NCI-H2196 (cell line): ENCODE data around the gene CSNK2A1.
A peak's percentile ranks its signal among the peaks of the same experiment; 100 is the strongest.

Source experiments
- DNase-seq: peaks from one replicate; lab custom pipeline; 2025; ENCODE audit not compliant: unreplicated experiment; lab: John Stamatoyannopoulos, UW

CSNK2A1 gene

DNA sequence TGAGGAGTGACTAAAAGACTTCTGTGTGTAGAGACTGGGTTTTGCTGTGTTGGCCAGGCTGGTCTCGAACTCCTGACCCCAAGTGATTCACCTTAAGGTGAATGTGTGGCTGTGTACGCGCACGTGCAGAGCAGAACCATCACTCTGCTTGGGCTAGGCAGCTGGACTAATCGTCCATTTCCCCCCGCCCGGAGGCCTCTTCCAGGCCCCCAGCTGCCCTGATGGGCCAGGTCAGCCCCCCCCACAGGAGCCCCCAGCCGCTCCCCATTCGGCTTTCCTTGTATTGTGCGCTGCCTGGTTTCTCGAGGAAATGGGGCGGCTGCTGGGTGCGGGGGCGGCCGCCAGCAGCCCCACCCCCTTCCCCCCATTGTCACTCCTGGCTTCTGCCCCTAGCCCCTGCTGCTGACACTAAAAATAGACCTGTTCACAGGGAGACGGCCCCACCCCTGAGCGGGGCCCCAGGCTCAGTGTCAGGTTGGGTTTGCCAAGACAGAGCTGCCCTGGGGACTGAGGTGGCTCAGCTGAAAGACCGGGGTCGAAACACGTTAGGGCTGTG is 24.6 kb upstream of the CSNK2A1 start:
- DNase-seq: no peak

DNA sequence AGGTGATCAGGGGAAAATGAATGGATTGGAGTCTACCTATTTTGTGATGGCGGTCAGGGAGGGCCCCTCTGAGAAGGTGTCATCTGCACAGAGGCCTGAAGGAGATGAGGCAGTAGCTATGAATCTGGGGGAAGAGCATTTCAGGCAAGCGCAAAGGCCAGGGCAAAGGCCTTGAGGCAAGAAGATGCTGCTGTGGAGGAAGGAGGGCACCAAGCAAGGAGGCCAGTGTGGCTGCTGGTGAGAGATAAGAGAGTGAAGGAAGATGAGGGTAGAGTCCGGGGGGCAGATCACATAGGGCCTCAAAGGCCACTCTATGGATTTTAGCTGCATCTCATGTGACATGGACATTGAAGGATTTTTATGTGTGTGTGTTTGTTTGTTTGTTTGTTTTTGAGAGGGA is 20.6 kb upstream of the CSNK2A1 start:
- DNase-seq: no peak

DNA sequence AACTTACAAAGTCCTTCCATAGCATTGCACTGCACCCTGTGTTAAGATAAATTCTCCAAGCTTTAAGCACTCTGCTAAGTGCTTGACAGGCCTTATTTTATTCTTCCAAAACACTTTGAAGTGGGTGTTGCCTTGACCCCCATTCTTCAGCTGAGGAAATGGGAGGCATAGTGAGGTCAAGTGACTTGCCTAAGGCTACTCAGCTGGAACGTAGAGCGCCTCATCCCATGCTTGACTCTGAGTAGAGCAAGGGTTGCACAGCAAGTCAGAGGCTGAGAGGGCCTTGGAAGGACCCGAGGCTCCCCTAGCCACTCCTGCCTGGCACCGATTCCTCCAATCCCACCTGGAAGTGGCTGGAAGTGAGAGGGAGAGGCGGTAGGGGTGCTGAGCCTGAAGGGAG is 19.6 kb upstream of the CSNK2A1 start:
- no peak for DNase-seq

DNA sequence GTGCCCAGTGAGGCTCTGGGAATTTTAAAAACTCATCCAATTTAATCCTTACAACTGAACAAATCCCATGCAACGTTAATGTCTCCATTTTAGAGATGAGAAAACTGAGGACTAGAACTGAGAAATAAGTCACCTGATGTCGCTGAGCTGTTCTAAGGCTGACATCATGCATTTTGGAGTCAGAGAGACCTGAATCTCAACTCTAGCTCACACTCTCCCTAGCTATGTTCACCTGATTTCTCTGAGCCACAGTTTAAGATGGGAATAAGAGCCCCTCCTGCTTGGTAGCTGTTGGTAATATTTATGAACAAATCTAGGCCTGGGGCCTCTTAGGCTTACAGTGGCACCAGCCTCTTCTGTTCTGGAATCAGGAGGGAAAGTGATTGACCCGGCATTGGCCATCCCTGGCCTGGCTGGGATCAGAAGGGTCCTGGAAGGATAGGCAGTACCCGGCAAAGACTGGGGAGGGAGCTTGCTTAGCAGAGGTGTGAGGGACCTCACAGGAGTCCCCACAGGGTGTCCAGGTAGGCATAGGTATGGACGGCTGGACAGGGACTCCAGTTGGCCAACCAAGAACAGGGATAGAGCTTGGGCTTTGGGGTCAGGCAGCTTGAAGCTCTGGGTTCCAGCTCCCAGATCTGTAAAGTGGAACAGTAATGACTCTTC is 18.8 kb upstream of the CSNK2A1 start:
- DNase-seq: no peak

DNA sequence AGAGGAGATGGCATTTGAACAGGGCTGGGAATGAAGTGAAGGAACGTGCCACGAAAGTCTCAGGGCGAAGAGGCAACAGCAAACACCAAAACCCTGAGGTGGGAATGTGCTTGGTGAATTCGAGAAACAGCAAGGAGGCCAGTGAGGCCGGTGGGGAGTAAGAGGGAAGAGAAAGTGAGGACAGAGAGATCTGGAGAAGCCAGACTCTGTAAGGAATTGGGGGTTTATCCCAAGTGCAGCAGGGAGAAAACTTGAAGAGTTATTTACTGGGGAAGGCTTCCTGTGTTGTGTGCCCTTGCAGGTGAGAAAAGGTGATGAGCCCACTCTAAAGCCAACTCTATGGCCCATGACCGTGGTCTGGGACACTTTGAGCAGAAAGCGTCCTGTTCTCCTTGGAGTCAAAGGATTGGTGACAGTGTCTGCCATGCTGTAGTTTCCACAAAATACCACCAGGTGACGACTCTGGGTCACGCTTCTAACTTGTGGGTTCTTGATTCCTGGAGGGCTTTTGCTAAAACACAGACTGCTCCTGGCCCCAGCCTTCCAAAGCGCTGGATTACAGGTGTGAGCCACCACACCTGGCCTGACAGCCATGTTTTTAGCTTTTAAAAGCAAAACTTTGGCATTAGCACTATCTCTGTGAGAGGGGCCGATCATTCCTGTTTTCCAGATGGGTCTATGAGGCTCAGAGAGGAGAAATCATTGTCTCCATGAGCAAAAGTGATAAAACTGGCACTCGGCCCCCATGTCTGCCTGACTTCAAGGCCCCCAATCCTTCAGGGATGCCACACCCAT is 18.0 kb upstream of the CSNK2A1 start:
- DNase-seq: peak; percentile 51

DNA sequence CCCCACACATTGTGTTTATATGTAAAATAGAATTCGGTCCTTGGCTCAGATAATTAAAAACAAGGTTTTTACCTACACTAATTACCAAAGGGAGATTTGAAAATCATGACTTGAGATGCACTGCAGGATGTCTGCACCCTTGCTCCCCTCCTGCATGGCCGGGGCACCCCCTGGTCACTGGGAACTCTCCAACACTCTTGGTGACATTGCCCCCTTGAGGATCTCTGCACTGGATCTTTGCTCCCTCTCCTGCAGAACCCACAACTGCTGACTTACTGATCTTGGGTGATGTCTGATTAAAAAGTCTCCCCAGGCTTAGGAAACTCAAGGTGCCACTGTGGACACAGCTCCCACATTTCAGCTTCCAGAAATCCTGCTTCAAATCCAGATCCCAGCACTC is 17.1 kb upstream of the CSNK2A1 start:
- no peak for DNase-seq

DNA sequence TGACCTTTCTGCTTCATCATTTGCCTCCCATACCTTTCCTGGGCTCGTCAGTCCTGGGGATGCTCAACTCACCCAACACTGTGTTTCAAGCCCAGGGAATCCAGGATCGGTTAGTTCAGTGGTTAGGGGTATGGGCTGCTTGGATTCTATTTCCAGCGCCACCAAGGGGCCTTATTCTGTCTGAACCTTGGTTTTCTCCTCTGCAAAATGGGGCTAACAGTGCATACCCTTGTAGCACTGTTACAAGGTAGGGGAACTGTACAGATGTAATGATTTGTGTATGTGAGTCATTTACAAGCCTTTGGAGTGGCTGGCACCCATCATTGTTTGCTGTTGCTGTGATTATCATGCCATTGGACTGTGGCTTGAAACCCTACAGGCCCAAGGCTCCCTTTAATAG is 14.5 kb upstream of the CSNK2A1 start:
- DNase-seq: no peak

DNA sequence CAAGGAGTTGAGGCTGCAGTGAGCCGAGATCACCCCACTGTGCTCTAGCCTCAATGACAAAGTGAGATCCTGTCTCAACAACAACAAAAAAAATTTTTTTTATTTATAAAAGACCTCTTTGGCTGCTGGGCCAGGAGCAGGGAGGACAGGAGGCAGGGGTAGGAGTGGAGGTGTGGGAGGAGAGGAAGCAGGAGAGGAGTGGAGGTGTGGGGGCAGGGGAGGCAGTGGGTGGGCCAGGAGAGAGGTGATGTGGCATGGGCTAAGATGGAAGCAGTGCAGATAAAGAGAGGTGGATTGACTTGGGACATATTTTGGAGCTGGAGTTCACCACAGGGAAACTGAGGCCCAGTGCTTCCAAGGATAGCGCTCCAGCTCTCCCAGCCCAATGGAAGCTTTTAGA is 13.4 kb upstream of the CSNK2A1 start:
- no peak for DNase-seq

DNA sequence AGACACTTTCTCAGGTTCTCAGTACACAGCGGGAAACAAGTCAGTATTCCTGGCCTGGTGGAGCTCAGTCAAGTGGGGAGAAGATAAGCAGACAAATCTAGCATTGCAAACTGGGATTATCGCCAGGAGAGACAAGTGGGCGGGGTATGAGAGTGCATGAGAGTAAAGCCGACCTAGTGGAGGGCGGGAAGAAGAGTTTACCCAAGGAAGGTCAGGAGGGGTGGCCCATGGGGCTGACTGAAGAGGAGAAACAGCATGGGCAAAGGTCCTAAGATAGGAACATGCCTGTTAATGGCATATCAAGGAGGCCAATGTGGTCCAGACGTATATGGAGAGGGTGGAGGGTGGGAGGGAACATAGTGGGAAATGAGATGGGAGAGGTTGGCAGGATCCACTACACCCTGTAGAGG is 12.4 kb upstream of the CSNK2A1 start:
- peak; percentile 63 for DNase-seq

DNA sequence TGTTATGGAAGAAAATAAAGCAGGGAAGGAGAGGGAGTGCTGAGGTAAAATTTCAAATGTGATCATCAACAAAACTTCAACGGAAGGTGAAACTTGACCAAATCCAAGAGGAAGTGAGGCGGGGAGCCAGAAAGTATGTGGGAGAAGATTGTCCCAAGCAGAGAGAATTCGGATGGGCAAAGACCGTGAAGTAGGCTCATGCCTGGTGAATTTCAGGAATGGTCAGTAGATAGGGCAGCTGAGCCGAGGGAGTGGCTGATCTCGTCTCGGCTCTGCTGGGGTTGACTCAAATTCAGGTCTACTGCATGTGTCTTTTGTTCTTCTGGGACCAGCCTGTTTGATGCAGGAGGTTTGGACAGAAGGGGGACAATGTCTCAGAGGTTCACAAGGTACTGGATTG is 7.0 kb upstream of the CSNK2A1 start:
- DNase-seq: no peak

DNA sequence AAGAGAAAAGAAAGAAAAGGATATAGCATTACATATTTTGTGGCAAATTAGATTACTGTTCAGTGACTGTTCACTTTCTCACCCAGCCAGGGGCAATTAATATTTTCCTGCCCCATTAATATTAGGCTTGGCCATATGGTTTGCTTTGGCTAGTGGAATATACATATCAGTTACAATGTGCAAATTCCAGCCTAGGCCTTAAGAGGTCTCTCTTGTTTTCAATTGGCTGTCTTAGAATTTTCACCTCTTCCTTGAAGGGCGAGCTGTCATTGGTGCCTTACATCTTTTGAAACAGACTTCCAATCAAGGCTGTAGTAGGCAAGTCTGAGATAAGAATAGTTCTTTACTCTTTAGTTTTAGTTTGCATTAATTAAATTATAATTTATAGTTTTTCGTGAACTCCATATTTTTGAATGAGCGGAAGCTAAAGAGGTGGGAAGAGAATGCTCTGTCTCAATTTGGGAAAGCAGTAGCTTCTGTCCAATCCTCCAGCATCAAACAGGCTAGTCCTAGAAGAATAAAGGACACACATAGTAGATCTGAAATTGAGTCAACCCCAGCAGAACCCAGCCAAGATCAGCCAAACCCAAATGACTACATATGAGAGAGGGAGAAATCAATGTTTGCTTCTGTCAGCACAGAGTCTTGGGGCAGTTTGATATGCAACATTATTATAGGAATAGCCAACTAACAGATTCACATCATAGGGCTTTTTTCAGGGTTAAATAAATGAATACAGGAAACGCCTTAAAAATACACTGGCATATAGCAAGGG is 6.3 kb upstream of the CSNK2A1 start:
- no peak for DNase-seq

DNA sequence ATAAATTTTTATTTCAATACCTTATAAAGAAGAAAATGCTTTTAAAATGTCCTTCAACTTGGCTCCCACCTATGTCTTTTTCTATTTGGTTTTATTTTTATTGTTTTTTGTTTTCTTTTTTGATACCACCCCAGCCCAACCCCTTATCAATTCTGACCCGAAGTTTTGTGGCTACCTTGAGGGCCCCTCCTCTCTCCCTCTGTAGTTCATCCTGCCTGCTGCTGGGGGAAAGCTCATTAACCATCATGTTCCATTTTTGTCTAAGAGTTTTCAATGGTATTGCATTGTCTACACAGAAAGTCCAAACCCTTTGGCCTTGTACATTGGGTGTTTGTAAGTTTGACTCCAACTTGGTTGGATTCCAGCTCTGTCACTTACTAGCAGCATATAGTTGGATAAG is 5.3 kb upstream of the CSNK2A1 start:
- no peak for DNase-seq

DNA sequence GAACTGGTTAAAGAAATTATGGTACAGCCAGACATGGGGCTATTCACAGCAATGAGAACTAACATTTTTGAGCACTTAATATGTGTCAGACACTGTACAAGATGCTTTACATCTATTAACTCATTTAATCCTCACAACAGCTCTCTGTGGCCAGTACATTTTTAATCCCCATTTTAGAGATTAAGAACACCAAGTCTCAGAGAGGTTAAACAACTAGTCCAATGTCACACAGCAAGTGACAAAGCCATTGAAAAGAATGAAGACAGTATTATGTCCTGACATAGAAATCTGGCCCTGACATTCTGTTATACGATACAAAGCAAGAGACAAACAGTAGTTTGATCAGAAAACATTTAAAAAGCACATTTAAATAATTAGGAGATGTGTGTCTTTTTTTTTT is 3.8 kb upstream of the CSNK2A1 start:
- DNase-seq: no peak

DNA sequence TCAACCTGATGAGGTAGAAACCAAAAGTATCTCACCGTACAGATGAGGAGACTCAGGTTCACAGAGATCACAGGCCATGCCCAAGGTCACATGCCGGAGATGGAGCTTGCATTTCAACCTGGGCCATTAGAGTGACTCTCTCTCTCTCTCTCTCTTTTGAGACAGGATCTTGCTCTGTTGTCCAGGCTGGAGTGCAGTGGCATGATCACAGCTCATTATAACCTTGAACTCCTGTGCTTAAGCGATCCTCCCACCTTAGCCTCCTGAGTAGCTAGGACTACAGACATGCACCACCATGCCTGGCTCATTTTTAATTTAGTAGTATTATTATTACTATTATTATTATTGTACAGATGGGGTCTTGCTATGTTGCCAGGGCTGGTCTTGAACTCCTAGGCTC is 2.8 kb upstream of the CSNK2A1 start:
- DNase-seq: no peak

DNA sequence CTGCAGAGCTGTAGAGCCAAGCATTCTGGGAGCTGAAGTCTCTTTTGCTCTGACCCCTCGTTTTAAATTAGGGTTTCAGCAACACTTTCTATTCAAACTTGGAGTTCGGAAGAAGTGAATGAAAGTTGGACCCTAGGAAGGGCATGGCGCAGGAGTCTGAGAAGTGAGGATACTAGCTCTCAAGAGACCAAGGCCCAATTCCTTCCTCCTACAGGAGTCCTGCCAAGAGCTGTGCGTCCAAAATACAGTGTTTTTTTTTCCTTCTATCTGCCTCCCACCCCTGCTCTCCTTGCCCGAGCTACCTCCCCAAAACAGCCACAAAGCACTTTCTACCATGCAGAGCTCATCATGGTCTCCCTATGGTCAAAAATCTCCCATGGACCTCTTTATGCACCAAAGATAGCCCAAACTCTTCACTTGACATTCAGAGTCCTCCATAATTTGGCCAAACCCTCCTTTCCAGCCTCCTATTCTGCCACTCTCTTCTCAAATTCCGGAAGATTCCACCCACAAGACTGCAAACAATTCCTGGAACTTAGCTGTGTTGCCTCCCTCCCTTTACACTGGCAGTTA is 649 bp upstream of the CSNK2A1 start:
- DNase-seq: no peak

DNA sequence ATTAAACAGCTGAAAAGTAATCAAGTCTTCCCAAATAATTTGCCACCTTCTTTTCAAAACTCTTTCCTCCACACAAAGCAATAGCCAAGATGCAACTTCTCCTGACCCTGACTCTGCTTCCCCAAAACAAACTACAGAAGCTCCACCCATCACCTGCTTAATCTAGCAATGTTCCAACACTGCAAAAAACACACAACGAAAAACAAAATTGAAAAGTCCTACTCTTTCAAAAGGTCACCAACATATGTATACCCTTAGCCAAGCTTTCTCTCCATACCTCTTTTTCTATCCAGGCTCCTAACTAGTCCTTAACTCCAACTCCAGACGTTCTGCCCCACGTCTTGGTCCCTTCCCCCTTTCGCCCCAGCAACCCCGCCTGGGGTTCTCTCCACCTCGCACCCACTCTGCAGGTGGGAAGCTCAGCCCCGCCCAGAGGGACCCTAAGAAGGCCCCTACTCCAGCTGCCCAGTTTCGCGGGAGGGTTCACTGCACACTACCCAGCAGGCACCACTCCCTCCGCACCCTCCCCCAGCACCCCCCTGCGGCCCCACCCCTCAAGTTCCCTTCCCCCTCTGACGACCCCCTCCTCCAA is 717 bp downstream of the CSNK2A1 start:
- no peak for DNase-seq

DNA sequence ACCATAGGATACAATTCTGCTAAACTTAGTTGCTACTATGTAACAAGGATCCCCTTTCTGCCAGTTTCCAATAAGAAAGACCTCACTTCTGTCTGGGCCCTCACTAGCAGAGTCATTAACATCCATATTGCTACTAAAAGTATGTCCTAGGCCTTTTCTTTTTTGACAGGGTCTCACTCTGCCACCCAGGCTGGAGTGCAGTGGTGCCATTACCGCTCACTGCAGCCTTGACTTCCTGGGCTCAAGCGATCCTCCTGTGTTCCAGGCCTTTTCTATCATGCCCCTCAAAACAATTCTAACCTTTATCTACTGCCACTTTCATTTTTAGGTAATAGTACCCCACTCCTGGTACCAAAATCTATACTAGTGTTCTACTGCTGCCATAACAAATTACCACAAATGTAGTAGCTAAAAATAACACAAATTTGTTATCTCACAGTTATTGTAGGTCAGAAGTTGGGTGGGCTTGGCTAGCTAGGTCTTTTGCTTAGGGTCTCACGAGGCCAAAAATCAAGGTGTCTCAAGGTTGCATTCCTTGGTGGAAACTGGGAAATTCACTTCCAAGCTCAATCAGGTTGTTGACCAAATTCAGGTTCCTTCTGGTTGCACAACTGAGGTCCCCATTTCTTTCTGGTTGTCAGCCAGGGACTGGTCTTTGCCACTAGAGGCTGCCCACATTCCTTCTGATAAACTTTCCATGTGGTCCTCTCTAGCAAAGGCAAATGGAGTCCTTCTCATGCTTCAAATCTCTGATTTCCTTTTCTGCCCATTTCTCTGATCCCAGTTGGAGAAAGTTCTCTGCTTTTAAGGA is 3.0 kb downstream of the CSNK2A1 start:
- no peak for DNase-seq

DNA sequence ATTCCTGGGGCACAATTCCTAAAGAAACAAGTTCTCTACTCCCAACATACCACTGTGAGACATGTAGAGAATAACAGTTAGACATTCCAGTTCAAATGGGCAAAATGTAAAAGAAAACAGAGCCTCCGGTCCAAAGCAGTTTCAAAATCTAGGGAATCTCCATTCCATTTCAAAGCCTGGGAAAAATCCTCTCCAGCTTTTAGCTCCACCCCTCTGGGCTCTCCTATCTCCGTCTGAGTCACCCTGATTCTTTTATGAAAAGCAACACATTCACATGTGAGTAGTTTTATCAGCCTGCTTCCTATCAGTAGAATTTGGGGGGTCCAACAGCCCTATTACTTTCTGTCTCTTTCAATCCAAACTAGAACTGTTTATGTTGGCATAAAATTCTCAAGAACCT is 3.7 kb downstream of the CSNK2A1 start:
- DNase-seq: no peak

DNA sequence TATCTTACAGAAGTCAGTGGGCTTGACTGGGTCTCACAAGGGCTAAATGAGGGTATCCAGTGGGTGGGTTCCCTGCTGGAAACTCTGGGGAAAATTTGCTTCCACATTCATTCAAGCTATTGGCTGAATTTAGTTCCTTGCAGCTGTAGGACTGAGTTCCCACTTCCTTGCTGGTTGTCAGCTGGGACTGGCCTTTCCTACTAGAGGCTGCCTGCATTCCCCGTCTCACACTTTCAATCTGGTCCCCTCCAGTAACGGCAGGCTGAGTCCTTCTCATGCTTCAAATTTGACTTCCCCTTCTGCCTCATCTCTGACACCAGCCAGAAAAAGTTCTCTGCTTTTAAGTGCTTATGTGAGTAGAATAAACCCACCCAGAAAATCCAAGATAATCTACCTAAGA is 4.4 kb downstream of the CSNK2A1 start:
- DNase-seq: no peak

DNA sequence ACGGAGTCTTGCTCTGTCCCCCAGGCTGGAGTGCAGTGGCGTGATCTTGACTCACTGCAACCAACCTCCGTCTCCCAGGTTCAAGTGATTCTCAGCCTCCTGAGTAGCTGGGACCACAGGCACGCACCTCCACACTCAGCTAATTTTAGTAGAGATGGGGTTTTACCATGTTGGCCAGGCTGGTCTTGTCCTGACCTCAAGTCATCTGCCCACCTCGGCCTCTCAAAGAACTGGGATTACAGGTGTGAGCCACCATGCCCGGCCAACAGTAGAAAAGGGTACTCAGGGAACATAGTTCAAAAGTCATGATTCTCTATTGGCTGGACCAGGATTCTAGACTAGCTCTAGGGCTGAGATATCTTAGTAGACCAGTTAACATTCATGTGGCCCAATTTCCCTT is 5.6 kb downstream of the CSNK2A1 start:
- no peak for DNase-seq
